ENCODE results near the gene GPC3. TPM values are rescaled to one million over a fixed set of nuclear protein-coding genes. Genes with fewer than 3 reads are reported as not detected.

Gene GPC3
- total RNA-seq, 2 donors from 2014 or later = 1.9 to 2.0 TPM

DNA sequence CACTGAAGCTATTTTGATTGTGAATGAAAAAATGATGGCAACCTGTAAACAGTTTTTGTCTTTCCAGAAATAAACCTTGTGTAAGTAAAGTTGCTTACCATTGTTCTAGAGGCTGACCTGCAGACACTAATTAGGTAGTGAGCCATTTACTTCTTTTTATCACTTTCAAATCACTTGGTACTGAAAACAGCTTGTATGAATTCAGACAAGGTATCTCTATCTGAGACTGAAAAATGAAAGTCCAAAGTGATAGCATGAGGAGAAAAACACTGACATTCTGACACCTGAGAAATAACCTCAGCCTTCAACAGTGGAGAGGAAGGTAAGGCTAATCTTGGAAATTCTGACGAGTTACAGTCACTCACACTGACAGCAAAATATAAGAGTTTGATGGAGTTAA is 238.8 kb downstream of the GPC3 start:
- TF ChIP-seq, protein P1, sequence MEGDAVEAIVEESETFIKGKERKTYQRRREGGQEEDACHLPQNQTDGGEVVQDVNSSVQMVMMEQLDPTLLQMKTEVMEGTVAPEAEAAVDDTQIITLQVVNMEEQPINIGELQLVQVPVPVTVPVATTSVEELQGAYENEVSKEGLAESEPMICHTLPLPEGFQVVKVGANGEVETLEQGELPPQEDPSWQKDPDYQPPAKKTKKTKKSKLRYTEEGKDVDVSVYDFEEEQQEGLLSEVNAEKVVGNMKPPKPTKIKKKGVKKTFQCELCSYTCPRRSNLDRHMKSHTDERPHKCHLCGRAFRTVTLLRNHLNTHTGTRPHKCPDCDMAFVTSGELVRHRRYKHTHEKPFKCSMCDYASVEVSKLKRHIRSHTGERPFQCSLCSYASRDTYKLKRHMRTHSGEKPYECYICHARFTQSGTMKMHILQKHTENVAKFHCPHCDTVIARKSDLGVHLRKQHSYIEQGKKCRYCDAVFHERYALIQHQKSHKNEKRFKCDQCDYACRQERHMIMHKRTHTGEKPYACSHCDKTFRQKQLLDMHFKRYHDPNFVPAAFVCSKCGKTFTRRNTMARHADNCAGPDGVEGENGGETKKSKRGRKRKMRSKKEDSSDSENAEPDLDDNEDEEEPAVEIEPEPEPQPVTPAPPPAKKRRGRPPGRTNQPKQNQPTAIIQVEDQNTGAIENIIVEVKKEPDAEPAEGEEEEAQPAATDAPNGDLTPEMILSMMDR (IDR thresholded peaks at IDR 0.05) = no peak
- DNase-seq = no peak
- H3K27me3 ChIP-seq = no peaks in the 10 kb centered on the region
- no peaks in the 10 kb centered on the region for H3K9me3 ChIP-seq
- H3K36me3 ChIP-seq = no peaks in the 10 kb centered on the region
- no peak overlapping the region for H3K27ac ChIP-seq
- no peak overlapping the region for H3K4me3 ChIP-seq
- no peaks in the 10 kb centered on the region for H3K4me1 ChIP-seq
- no peak overlapping the region for H3K9ac ChIP-seq (ENCODE audit: low read depth in 2 of 2, low read length in 2 of 2)
- intact Hi-C loops (cut with DNase I) = no loop called here

DNA sequence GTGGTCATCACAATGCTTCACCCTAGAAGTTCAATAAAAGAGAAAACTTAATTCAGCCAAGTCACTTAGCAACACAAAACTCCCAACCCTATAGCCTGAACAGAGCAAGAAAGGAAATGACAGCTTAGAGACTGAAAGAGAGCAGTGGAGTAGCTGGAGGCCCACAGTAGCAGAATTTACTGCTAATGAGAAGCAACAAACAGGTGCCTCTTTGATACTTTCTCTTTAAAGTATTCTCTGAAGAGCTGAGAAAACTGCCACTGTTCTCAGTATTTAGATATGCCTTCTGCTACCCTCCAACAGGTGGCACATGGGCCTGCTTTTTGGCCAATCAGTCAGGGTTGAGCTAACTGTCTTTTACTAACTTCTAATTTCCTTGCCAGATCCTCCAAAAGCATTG is 240.0 kb downstream of the GPC3 start:
- intact Hi-C loops (cut with DNase I) = no loop called here
- DNase-seq = no peak

DNA sequence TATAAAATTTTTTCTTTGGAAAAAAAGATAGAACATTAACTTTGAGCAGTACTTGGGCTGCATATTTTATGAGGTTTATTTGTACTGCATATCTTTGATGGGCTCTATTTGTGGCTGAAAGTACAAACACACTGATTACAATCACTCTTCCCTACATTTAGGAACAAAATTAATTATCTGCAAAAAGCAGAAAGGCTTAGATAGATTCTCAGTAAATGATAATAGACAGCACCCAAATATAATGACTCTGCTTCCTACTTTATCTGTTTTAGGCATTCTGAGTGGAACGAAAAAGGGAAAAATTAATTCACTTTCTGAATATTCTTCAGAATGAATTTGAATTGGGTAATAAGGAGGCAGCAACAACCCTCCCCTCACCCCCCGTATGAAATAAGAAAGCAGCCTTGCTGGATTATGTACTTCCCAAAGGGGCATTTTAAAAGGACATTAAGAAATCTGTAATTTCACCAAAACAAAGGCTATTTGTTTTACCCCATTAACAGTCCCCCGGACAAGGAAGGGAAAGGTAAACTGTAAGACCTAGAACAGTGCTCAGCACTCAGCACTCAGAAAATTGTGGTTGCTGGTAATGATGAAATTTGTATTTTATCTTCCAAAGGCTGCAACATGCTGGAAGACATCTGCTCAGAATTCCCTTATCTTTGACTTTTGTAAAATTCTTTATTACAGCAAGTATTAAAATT is 242.6 kb downstream of the GPC3 start:
- Histone ChIP-seq H3K4me1 (no peaks in the 10 kb centered on the region), H3K36me3 (no peaks in the 10 kb centered on the region), H3K27me3 (no peaks in the 10 kb centered on the region), H3K4me3 (no peak overlapping the region), H3K9me3 (no peaks in the 10 kb centered on the region), H3K9ac (ENCODE audit: low read depth in 2 of 2, low read length in 2 of 2) (no peak overlapping the region), H3K27ac (no peak overlapping the region)
- intact Hi-C loops (cut with DNase I) = no loop called here
- DNase-seq = no peak
- TF ChIP-seq, protein P1 (IDR thresholded peaks at IDR 0.05) = no peak

More for the DNA sequence above, 240.0 kb downstream of the GPC3 start:
- no peak overlapping the region for H3K4me3 ChIP-seq
- no peaks in the 10 kb centered on the region for H3K27me3 ChIP-seq
- no peaks in the 10 kb centered on the region for H3K9me3 ChIP-seq
- no peak overlapping the region for H3K27ac ChIP-seq
- H3K4me1 ChIP-seq = no peaks in the 10 kb centered on the region
- no peaks in the 10 kb centered on the region for H3K36me3 ChIP-seq
- TF ChIP-seq, protein P1 (IDR thresholded peaks at IDR 0.05) = no peak
- no peak overlapping the region for H3K9ac ChIP-seq (ENCODE audit: low read depth in 2 of 2, low read length in 2 of 2)

DNA sequence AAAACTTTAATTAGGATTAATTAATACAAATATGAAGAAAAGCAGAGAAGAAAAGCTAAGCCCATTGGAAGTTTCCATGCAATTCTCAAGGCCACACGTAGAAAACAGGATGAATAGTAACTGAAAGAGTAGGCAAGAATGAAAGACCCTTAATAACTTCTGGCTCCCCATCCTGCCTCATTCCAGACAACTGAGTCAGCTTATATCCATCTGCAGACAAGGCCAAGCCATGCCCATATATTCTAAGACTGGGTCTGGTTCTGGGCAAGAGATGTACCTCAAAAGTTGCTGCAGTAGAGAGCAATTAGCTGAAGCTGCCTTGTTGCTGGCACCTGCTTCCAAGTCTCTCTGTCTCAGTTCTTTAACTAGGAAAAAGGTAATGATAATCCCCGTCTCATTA is 244.1 kb downstream of the GPC3 start:
- H3K27ac ChIP-seq = no peak overlapping the region
- H3K9ac ChIP-seq (ENCODE audit: low read depth in 2 of 2, low read length in 2 of 2) = no peak overlapping the region
- intact Hi-C loops (cut with DNase I) = no loop called here
- no peak for DNase-seq
- H3K4me3 ChIP-seq = no peak overlapping the region
- no peaks in the 10 kb centered on the region for H3K36me3 ChIP-seq
- H3K4me1 ChIP-seq = no peaks in the 10 kb centered on the region
- H3K27me3 ChIP-seq = no peaks in the 10 kb centered on the region
- TF ChIP-seq, protein P1 (IDR thresholded peaks at IDR 0.05) = no peak
- H3K9me3 ChIP-seq = no peaks in the 10 kb centered on the region

DNA sequence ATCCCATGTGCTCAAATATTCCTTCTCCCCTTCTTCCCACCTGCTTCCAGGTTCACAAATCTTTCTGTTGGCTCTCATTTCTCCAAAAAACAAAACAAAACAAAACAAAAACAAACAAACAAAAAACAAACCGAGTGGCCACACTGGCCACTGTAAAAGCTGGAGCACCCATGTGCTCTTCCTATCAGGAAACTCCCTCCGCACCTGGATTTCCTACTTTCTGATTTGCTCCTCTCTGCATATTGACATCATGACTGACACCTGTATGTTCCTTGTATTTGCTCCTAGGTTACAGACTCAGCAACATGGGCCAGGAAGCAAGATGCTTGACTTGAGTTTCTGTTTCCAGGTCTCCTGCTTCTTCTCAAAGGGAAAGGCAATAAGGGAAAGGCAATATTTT is 258.8 kb downstream of the GPC3 start:
- Histone ChIP-seq H3K9ac (ENCODE audit: low read depth in 2 of 2, low read length in 2 of 2) (no peak overlapping the region), H3K36me3 (no peaks in the 10 kb centered on the region), H3K27me3 (no peaks in the 10 kb centered on the region), H3K9me3 (no peaks in the 10 kb centered on the region), H3K4me1 (no peaks in the 10 kb centered on the region), H3K4me3 (no peak overlapping the region), H3K27ac (no peak overlapping the region)
- DNase-seq = no peak
- TF ChIP-seq, protein P1 (IDR thresholded peaks at IDR 0.05) = no peak
- intact Hi-C loops (cut with DNase I) = no loop called here
